Gastroesophageal sphincter (tissue), 4 donors: ENCODE measurements around the gene LETM1. TPM values are rescaled to one million over a fixed set of nuclear protein-coding genes. Genes with fewer than 3 reads are reported as not detected.

Source experiments
- ATAC-seq: fragments of 150-250 bp; one replicate; pipeline ENCODE4 v1.9.1; 2016; ENCODE audit warnings: mild to moderate bottlenecking, moderate library complexity
- H3K27ac ChIP-seq, 4 donors: fragments of 200-600 bp; sonication (generic) in 3 of 4; 1 replicate in 3 of 4; 2 replicates in 1 of 4; pipeline ENCODE4 v1.5.1; 2016 to 2019
- H3K27me3 ChIP-seq: fragments of 200-600 bp; sonication (generic); one replicate; pipeline ENCODE4 v1.5.1; 2019
- H3K36me3 ChIP-seq, 2 donors: fragments of 200-600 bp; sonication (generic); one replicate each; pipeline ENCODE4 v1.5.1; 2019; ENCODE audit warnings: control low read depth in 1 of 2
- H3K4me1 ChIP-seq, 3 donors: fragments of 200-600 bp; sonication (generic); 1 replicate in 2 of 3; 2 replicates in 1 of 3; pipeline ENCODE4 v1.5.1; 2016 to 2019; ENCODE audit warnings: control low read depth in 2 of 3
- H3K4me3 ChIP-seq, 2 donors: fragments of 200-600 bp; sonication (generic); one replicate each; pipeline ENCODE4 v1.5.1; 2019; ENCODE audit warnings: mild to moderate bottlenecking in 1 of 2, moderate library complexity in 1 of 2
- H3K9me3 ChIP-seq, 3 donors: fragments of 200-600 bp; sonication (generic); one replicate each; pipeline ENCODE4 v1.5.1; 2017 to 2019; ENCODE audit warnings: control low read depth in 2 of 3
- EP300 ChIP-seq: sonication (generic); formaldehyde crosslinking; IDR thresholded peaks from one replicate; pipeline ENCODE4 v1.6.1; 2017; ENCODE audit warnings: antibody characterized with exemption, mild to moderate bottlenecking
- POLR2A ChIP-seq, 2 donors: fragments of 450-650 bp; IDR thresholded peaks; one replicate each; pipeline ENCODE4 v1.6.1; 2017; ENCODE audit warnings: antibody characterized with exemption in 2 of 2, mild to moderate bottlenecking in 2 of 2, moderate library complexity in 1 of 2
- POLR2AphosphoS5 ChIP-seq: sonication (generic); formaldehyde crosslinking; IDR thresholded peaks from one replicate; pipeline ENCODE4 v1.6.1; 2017; ENCODE audit warnings: antibody characterized with exemption
- WGBS, 2 donors: methylation state at CpG; one replicate each; pipeline ENCODE4 v1.1.5; 2018; ENCODE audit warnings: low coverage in 1 of 2; 5-methylcytosine and 5-hydroxymethylcytosine counted together
- total RNA-seq, 4 donors: library from RNA; depleted of rRNA; stranded (reverse); fragments of >200 nt; gene quantifications; one replicate each; pipeline ENCODE4 v1.1.0, GENCODE V29; 2016
- TF ChIP-seq, protein P1 (sequence below), 4 experiments: fragments of 200-600 bp in 2 of 4; fragments of 450-650 bp in 2 of 4; sonication (generic) in 1 of 4; IDR thresholded peaks; one replicate each; pipeline ENCODE4 v1.5.1; 2017 to 2019; ENCODE audit warnings: antibody characterized with exemption in 4 of 4, mild to moderate bottlenecking in 2 of 4, moderate library complexity in 2 of 4

Gene LETM1
- total RNA-seq, 4 donors from 2014 or later, result 24.0 to 29.2 (median 26.9) TPM

DNA sequence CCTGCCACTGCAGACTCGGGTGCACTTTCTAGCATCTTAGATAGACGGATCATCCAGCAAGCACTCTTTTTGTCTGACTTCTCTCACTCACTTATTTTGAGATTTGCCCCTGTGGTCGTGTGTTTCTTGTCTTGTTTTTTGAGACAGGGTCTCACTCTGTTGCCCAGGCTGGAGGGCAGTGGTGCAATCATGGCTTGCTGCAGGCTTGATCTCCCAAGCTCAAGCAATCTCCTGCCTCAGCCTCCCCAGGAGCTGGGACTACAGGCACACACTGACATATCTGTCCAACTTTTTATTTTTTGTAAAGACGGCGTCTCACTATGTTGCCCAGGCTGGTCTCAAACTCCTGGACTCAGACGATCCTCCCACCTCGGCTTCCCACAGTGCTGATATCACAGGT is 36.1 kb downstream of the LETM1 start:
- Histone ChIP-seq H3K36me3 (peaks cover 0 to 100% of the 10 kb centered on the region in 2 donors), H3K9me3 (no peaks in the 10 kb centered on the region), H3K4me1 (no peaks in the 10 kb centered on the region), H3K27ac (no peak overlapping the region), H3K4me3 (no peak overlapping the region), H3K27me3 (no peaks in the 10 kb centered on the region)
- no peak for ATAC-seq
- TF ChIP-seq POLR2AphosphoS5 (no peak), POLR2A (IDR thresholded peaks at IDR 0.05) (no peak), EP300 (no peak)
- TF ChIP-seq, protein P1, sequence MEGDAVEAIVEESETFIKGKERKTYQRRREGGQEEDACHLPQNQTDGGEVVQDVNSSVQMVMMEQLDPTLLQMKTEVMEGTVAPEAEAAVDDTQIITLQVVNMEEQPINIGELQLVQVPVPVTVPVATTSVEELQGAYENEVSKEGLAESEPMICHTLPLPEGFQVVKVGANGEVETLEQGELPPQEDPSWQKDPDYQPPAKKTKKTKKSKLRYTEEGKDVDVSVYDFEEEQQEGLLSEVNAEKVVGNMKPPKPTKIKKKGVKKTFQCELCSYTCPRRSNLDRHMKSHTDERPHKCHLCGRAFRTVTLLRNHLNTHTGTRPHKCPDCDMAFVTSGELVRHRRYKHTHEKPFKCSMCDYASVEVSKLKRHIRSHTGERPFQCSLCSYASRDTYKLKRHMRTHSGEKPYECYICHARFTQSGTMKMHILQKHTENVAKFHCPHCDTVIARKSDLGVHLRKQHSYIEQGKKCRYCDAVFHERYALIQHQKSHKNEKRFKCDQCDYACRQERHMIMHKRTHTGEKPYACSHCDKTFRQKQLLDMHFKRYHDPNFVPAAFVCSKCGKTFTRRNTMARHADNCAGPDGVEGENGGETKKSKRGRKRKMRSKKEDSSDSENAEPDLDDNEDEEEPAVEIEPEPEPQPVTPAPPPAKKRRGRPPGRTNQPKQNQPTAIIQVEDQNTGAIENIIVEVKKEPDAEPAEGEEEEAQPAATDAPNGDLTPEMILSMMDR (IDR thresholded peaks at IDR 0.05), result no peak
- WGBS, 2 donors, result 77 to 80% methylated on average over 7 of the region's 7 CpGs

DNA sequence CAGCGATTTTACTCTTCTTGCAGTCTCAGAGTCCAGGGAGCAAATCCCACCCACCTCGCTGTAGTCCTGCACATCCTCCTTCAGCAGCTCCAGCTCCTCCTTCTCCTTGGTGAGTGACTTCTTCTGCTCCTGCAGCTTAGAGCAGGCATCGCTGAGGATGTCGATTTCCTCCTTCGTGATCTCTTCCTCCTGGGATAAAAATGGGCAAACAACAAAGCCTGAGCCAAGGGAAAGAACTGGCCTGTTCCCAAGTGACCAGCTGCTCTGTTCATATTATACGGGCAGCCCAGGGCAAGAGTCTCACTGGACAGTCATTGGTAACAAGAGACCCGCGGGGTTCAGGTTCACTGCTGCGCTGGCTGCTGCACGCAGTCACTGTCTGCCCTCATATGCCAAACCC is 36.7 kb downstream of the LETM1 start:
- no peak for ATAC-seq
- WGBS, 2 donors, result 53% methylated on average over 8 of the region's 10 CpGs; no CpG with 5 or more reads in 1 of the 2 donors
- H3K27me3 ChIP-seq, result no peaks in the 10 kb centered on the region

DNA sequence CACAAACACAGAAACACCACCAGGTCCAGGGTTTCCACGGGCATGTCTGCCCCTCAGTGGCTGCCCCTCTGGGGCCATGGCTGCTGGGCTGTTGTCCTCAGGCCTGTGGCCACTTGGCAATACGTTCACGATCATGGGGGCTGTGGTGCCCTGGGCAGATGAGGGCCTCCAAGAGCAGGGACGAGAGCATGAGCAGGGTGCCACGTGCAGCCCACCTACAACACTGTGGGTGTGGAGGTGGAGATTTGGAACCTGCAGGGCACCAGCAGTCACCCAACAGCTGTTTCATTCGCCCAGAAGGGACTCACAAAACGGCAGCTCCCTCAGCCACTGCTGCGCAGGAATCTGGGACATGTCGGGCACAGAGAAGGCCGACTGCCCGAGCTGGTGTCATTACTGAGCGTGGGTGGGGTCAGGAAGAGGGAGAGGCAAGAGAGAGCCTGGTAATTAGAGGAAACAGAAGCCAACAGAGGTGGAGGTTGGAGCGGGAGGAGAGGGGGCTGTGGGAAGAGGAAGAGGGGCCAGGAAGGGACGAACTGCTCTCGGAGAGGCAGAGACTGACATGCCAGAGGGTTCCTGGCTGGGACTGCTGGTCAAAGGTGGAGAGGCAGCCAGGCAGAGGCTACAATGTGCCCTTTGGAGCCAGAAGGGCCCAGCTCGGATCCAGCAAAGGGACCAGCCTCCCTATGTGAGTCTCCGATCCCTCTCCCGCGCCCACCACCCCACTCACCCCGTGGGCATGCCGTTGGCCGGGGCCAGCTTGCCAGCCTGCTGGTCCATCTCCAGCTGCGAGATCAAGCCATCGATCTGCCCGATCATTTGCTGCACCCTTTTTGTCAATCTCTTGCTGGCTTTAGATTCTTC is 39.7 kb downstream of the LETM1 start:
- Histone ChIP-seq H3K36me3 (peaks cover 0 to 96% of the 10 kb centered on the region in 2 donors), H3K27me3 (no peaks in the 10 kb centered on the region), H3K27ac (no peak overlapping the region), H3K9me3 (no peaks in the 10 kb centered on the region), H3K4me1 (no peaks in the 10 kb centered on the region), H3K4me3 (no peak overlapping the region)
- TF ChIP-seq EP300 (no peak), POLR2A (IDR thresholded peaks at IDR 0.05) (no peak), POLR2AphosphoS5 (no peak)
- TF ChIP-seq, protein P1 (IDR thresholded peaks at IDR 0.05), result no peak
- WGBS, 2 donors, result 67 to 94% methylated on average over 2 to 13 of the region's 25 CpGs
- no peak for ATAC-seq

More for the DNA sequence above, 36.7 kb downstream of the LETM1 start:
- Histone ChIP-seq H3K4me3 (no peak overlapping the region), H3K27ac (no peak overlapping the region), H3K4me1 (no peaks in the 10 kb centered on the region), H3K9me3 (no peaks in the 10 kb centered on the region), H3K36me3 (peaks cover 0 to 100% of the 10 kb centered on the region in 2 donors)
- TF ChIP-seq EP300 (no peak), POLR2A (IDR thresholded peaks at IDR 0.05) (no peak), POLR2AphosphoS5 (no peak)
- TF ChIP-seq, protein P1 (IDR thresholded peaks at IDR 0.05), result no peak

- no peak overlapping the region for H3K4me3 ChIP-seq
- H3K27ac ChIP-seq, result no peak overlapping the region
- no peaks in the 10 kb centered on the region for H3K9me3 ChIP-seq
- peaks cover 0 to 93% of the 10 kb centered on the region in 2 donors for H3K36me3 ChIP-seq
- WGBS, 2 donors, result 93 to 94% methylated on average over 3 to 8 of the region's 34 CpGs
- no peaks in the 10 kb centered on the region for H3K4me1 ChIP-seq
- no peaks in the 10 kb centered on the region for H3K27me3 ChIP-seq
- no peak for ATAC-seq
- no peak for TF ChIP-seq POLR2AphosphoS5
- no peak for TF ChIP-seq POLR2A (IDR thresholded peaks at IDR 0.05)
- TF ChIP-seq EP300, result no peak
- TF ChIP-seq, protein P1 (IDR thresholded peaks at IDR 0.05), result no peak
These were observed 40.6 kb downstream of the LETM1 start for GRCh38 chr4:1815096-1815996.
